Islet of Langerhans (tissue), 1 donor: Measurements from ENCODE around the gene APP.
"Not testable (repeated sequence)": the region's sequence is repeated elsewhere in the genome, so short reads cannot be mapped to it uniquely, and the experiment has no call there.

Experiments
- FAIRE-seq: peaks from one replicate; lab custom pipeline; 2011; peaks lifted over from hg19 to GRCh38; lab: Jason Lieb, UNC

Gene APP

GRCh38 chr21:26162081-26162480 is 8.5 kb downstream of the APP start:
- FAIRE-seq = no peak

DNA sequence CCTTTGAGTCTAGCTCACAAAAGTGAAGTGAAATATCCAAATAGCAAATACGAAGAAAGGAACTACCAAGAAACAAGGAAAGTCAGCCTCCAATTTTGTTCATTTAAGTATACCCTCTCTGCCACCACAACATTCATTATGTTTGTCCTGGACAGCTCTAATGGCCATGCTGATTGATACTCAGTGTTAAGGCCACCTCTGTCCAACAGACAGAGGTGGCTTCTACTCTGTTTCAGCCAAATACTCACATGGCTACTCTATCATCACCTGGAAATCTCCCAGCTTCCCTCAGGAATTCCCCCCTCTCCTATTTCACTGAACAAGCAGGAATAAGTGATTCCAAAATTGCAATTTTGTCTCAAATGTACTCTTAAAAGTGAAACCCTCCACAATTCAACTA is 10.7 kb downstream of the APP start:
- FAIRE-seq = no peak

DNA sequence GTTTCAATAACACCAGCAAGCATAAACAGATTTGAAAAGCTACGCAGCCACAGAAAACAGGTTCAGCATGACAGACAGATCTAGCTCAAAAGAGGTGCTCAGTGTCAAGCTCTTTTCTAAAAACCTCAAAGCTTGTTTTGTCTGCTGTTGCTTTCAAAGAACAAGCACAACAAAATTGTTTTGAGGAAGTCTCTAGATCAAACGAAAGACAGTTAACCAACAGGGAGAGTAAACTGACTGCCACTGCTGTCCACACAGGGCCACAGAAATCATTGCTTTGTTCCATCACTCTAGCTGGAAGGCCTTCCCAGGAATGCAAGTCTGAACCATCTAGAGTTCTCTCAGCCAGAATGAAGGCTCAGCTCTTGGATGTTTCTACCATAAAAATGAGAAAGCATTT is 12.8 kb downstream of the APP start:
- no peak for FAIRE-seq

GRCh38 chr21:26154753-26155152 is 15.8 kb downstream of the APP start:
- FAIRE-seq = no peak

GRCh38 chr21:26153758-26154157 is 16.8 kb downstream of the APP start:
- no peak for FAIRE-seq

DNA sequence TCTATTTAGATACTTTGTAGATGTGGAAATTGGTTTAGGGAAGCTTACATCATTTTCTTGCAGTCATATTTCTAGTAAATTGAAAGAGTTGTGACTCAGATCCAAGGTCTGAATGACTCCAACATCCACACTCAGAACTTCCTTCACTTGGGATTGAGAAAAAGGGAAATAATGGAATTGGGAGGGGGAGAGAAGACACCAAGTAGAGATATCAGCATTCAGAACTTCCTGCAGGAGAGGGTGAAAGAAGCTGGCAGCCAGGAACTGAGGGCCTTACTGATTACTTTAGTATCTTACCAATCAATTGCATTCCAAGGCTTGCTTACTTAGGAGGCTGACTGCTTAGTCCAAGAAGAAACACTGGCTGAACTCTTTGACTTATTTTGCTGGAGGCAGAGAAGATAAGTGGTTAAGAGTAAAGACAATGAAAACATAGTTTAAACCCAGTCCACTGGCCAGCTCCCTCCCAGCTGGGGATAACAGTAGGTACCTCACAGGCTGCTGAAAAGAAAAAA is 21.7 kb downstream of the APP start:
- FAIRE-seq = no peak

DNA sequence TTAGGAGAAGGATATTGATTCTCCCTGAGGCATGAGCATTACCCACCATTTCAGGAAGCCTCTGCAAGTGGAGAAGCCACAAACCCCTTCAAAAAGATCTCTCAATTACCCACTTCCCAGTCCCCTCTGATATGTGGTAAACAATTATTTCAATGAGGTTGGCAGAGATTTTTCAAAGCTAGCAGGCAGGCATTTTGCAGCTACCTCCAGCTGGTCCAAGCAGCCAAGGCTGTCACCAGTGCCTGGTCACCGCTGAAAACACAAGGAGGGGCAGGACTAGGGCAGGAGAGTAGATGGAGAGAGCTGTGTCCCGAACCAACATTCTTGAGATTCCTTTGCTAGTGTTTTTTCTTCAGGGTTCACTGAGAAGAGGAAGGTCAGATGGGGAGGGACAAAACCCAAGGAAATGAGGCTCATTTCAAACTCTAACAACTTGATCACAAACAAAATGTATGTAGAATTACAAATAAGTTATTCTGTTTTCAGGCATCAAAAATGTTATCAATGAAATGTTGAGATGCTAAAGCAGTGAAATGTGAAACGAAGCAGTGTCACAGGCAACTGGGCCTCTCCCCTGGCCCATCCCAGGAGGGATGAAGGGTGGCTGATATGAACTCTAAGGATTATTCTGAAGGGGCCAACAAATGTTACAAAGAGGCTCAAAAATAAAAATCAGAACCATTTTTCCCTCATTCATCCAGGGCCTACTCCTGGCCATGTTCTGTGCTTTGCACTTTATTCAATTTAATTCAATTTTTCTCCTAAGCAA is 22.3 kb downstream of the APP start:
- FAIRE-seq = no peak

DNA sequence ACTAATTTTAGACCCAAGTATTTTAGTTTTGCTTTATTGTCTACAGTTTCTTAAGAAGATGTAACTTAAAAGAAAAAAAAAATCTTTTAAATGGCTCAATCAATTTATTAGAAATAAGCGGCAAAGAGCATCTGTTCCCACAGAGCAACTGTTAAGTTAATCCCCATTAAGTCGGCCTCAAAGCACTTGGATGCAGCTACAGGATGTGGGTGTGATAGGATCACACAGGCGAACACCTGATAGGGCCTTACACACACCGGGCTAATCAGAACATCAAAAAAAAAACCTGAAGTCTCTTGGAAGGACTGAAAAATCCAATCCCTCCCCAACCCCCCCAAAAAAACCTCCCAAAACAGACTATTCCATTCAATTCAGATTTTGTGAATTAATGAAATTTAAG is 23.0 kb downstream of the APP start:
- FAIRE-seq = peak; percentile 24

GRCh38 chr21:26146681-26147080 is 23.9 kb downstream of the APP start:
- peak; percentile 45 for FAIRE-seq

DNA sequence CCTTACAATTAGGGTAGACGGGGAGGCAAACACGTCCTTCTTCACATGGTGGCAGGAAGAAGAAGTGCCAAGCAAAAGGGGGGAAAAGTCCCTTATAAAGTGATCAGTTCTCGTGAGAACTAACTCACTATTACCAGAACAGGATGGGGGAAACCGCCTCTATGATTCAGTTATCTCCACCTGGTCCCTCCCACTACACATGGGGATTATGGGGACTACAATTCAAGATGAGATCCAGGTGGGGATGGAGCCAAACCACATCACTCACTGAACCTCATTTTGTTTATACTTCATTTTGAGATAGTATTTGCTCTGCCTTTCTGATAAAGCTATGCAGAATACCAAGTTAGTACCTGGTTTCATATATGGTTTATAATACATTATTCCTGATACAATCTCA is 26.5 kb downstream of the APP start:
- FAIRE-seq = no peak

- no peak for FAIRE-seq
Observed at GRCh38 chr21:26142363-26142762, 28.2 kb downstream of the APP start.

GRCh38 chr21:26140926-26141325 is 29.6 kb downstream of the APP start:
- no peak for FAIRE-seq

- FAIRE-seq = no peak
Observed at GRCh38 chr21:26140164-26140579, 30.4 kb downstream of the APP start.

DNA sequence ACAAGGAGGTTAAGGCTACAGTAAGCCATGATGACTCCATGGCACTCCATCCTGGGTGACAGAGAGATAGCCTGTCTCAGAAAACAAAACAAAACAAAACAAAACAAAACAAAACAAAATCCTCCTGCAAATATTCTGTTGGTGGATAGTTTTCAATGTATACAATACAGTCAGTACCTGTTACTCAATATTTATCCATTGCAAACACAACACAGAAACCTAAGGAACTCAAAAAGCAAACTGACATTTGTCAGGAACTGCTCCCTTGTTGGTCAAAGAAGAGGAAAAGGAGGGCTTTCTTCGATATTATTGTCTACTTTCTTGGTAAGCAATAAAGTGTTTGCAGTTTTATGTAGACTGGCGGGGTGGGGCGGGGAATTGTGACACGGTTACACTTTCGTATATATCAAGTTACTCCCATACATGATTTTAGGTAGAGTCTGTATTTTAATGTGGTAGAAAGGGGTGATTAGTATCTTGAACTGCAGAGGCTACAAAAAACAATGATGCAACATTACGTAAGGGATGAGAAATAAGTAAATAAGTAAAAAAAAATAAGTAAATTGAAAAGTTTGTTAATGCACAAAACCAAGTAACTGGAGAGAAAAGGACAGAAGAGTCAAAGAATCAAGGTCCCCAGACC is 31.8 kb downstream of the APP start:
- FAIRE-seq = no peak

GRCh38 chr21:26137379-26138060 is 33.0 kb downstream of the APP start:
- FAIRE-seq = no peak

DNA sequence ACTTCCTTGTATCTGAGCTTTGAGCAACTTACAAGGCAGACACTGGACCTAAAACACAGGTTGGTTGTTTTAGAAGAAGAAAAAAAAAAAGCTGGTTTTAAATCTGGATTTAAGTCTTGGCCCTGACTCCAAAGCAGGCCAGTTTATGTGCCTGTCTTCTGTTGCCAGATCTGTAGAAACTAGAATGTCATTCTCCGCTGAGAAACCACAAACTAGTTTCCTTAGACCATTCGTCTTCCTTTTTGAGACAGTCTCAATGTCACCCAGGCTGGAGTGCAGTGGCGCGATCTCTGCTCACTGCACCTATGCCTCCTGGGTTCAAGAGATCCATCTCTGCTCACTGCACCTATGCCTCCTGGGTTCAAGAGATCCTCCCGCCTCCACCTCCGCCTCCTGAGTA is 33.9 kb downstream of the APP start:
- FAIRE-seq = no peak

GRCh38 chr21:26135520-26135919 is 35.0 kb downstream of the APP start:
- FAIRE-seq = no peak

GRCh38 chr21:26131554-26131953 is 39.0 kb downstream of the APP start:
- no peak for FAIRE-seq

DNA sequence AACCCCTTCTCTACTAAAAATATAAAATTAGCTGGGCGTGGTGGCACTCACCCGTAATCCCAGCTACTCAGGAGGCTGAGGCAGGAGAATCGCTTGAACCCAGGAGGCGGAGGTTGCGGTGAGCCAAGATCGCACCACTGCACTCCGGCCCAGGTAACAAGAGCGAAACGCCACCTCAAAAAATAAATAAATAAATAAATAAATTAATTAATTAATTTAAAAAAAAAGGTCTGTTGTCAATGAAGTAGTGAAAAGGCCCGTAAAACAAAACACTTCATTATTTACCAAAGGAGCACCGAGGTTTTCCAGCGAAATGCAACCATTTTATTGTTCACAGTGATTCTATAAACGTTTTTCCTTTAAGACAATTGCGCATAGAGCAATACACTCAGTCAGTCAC is 39.5 kb downstream of the APP start:
- not testable (repeated sequence) for FAIRE-seq

- FAIRE-seq = no peak
Observed at GRCh38 chr21:26130249-26130881, 40.2 kb downstream of the APP start.

- FAIRE-seq = peak; percentile 97
Observed at GRCh38 chr21:26127918-26128317, 42.7 kb downstream of the APP start.

GRCh38 chr21:26127073-26127814 is 43.3 kb downstream of the APP start:
- FAIRE-seq = peak; percentile 76
